Fibroblast of lung (primary cell): ENCODE data around the gene SLC51B. TPM values are rescaled to one million over a fixed set of nuclear protein-coding genes. Genes with fewer than 3 reads are reported as not detected.

Experiments used
- DNase-seq, 2 donors: peaks; one replicate each; pipeline versions ENCODE4 v3.0.0 to v3.0.0-alpha.2; 2010; ENCODE audit warnings: low read depth in 2 of 2
- H2AFZ ChIP-seq: 2 replicates; pipeline ENCODE4 v1.5.1; 2012; ENCODE audit warnings: low read length, control low read depth, inconsistent platforms
- H3K27ac ChIP-seq: 2 replicates; pipeline ENCODE4 v1.5.1; 2011; ENCODE audit warnings: low read length, control low read depth; ENCODE audit not compliant: insufficient read depth
- H3K27me3 ChIP-seq: 2 replicates; pipeline ENCODE4 v1.5.1; 2011; ENCODE audit warnings: mild to moderate bottlenecking, low read length; ENCODE audit not compliant: control insufficient read depth, insufficient read depth
- H3K36me3 ChIP-seq: 2 replicates; pipeline ENCODE4 v1.5.1; 2011; ENCODE audit warnings: low read length; ENCODE audit not compliant: control insufficient read depth, insufficient read depth
- H3K4me1 ChIP-seq: 2 replicates; pipeline ENCODE4 v1.5.1; 2011; ENCODE audit warnings: low read length; ENCODE audit not compliant: control insufficient read depth, insufficient read depth; ENCODE audit errors: extremely low read depth
- H3K4me2 ChIP-seq: 2 replicates; pipeline ENCODE4 v1.5.1; 2011; ENCODE audit warnings: low read length, control low read depth; ENCODE audit not compliant: insufficient read depth; ENCODE audit errors: extremely low read depth
- H3K4me3 ChIP-seq, 4 experiments: fragments of 200-600 bp in 1 of 4; sonication (generic) in 1 of 4; replicated peaks in 1 of 4; 2 replicates each; pipeline ENCODE4 v1.5.1; 2011 to 2016; ENCODE audit warnings: low read length in 4 of 4, low read depth in 3 of 4, mild to moderate bottlenecking in 3 of 4, control low read depth in 2 of 4, inconsistent platforms in 1 of 4, mixed read lengths in 1 of 4; ENCODE audit not compliant: insufficient read depth in 1 of 4; ENCODE audit errors: control extremely low read depth in 1 of 4
- H3K79me2 ChIP-seq: 2 replicates; pipeline ENCODE4 v1.5.1; 2012; ENCODE audit warnings: mild to moderate bottlenecking, low read length, inconsistent platforms; ENCODE audit not compliant: control insufficient read depth, insufficient read depth
- H3K9ac ChIP-seq: 2 replicates; pipeline ENCODE4 v1.5.1; 2011; ENCODE audit warnings: mild to moderate bottlenecking, low read length, control low read depth; ENCODE audit not compliant: insufficient read depth
- H3K9me3 ChIP-seq: 2 replicates; pipeline ENCODE4 v1.5.1; 2012; ENCODE audit warnings: low read depth, low read length; ENCODE audit not compliant: control insufficient read depth, insufficient read depth
- H4K20me1 ChIP-seq: 2 replicates; pipeline ENCODE4 v1.5.1; 2011; ENCODE audit warnings: low read length; ENCODE audit not compliant: control insufficient read depth, insufficient read depth; ENCODE audit errors: extremely low read depth
- EZH2 ChIP-seq: IDR thresholded peaks from 2 replicates; pipeline ENCODE4 v1.5.1; 2012; ENCODE audit warnings: low read length, control low read depth, mild to moderate bottlenecking; ENCODE audit errors: missing control alignments
- polyA plus RNA-seq, 2 donors: library from polyadenylated mRNA; depleted of rRNA in 1 of 2; stranded (reverse) in 1 of 2; unstranded in 1 of 2; fragments of >200 nt; gene quantifications; 2 replicates each; pipeline ENCODE4 v1.2.1, GENCODE V29; 2011 to 2012; ENCODE audit warnings: missing spikeins in 1 of 2
- total RNA-seq: library from RNA; depleted of rRNA; stranded (reverse); fragments of >200 nt; gene quantifications from 2 replicates; pipeline ENCODE4 v1.2.1, GENCODE V29; 2014
- TF ChIP-seq, protein P1 (sequence below), 2 donors: IDR thresholded peaks in 1 of 2; conservative IDR thresholded peaks in 1 of 2; 1 replicate in 1 of 2; 2 replicates in 1 of 2; pipeline ENCODE4 v1.5.1; 2011 to 2012; ENCODE audit warnings: low read length in 2 of 2, control low read depth in 1 of 2, inconsistent platforms in 1 of 2, low read depth in 1 of 2, mild to moderate bottlenecking in 1 of 2

The SLC51B gene
- total and polyA plus RNA-seq, 2 donors (not counting 1 experiment from before 2014, with no cell fraction given) = 0.66 to 0.98 TPM

DNA sequence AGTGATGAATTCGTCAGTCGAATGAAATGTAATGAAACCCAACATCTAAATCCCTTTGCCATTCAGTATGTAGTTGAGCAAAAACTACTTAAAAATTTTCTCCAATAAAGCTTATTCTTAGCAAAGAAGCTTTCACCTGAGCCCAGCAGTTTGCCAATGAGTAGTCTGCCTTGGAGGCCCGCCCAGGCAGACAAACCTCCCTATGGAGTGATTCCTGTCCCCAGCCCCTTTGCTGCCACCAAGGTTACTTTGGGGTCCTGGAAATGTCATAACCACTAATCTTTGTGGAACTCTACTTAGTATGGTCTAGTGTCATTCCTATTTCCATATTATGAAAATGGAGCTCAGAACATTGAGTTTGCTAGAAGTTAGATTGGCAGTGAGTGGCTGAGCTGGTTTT is 57.7 kb downstream of the SLC51B start:
- Histone ChIP-seq H3K9me3 (no peaks in the 10 kb centered on the region), H3K9ac (no peak overlapping the region), H3K36me3 (peaks cover 6% of the 10 kb centered on the region), H3K4me1 (no peaks in the 10 kb centered on the region), H2AFZ (no peak overlapping the region), H3K27me3 (no peaks in the 10 kb centered on the region), H3K79me2 (no peaks in the 10 kb centered on the region), H3K4me2 (no peak overlapping the region), H4K20me1 (no peaks in the 10 kb centered on the region), H3K4me3 (no peak overlapping the region), H3K27ac (no peak overlapping the region)
- DNase-seq = no peak
- TF ChIP-seq, protein P1, sequence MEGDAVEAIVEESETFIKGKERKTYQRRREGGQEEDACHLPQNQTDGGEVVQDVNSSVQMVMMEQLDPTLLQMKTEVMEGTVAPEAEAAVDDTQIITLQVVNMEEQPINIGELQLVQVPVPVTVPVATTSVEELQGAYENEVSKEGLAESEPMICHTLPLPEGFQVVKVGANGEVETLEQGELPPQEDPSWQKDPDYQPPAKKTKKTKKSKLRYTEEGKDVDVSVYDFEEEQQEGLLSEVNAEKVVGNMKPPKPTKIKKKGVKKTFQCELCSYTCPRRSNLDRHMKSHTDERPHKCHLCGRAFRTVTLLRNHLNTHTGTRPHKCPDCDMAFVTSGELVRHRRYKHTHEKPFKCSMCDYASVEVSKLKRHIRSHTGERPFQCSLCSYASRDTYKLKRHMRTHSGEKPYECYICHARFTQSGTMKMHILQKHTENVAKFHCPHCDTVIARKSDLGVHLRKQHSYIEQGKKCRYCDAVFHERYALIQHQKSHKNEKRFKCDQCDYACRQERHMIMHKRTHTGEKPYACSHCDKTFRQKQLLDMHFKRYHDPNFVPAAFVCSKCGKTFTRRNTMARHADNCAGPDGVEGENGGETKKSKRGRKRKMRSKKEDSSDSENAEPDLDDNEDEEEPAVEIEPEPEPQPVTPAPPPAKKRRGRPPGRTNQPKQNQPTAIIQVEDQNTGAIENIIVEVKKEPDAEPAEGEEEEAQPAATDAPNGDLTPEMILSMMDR (conservative IDR thresholded peaks at IDR 0.05 in 1 of 2, IDR thresholded peaks at IDR 0.05 in 1 of 2; ENCODE audit: low read depth in 1 of 2, low read length in 2 of 2) = no peak
- no peak for TF ChIP-seq EZH2

Other genes starting within 250 kb of the SLC51B start
- 3.1 and 9.4 TPM in 2 replicates for gene PIF1, start 219.7 kb upstream of the SLC51B start, total RNA-seq
- 5.1 and 5.2 TPM in 2 replicates for gene PIF1, start 219.7 kb upstream of the SLC51B start, polyA plus RNA-seq
- gene PLEKHO2, start 203.5 kb upstream of the SLC51B start, total RNA-seq = 70.1 and 163 TPM in 2 replicates
- gene PLEKHO2, start 203.5 kb upstream of the SLC51B start, polyA plus RNA-seq = 39.2 and 78.6 TPM in 2 replicates
- gene ANKDD1A, start 133.5 kb upstream of the SLC51B start, total RNA-seq = 6.7 and 13.2 TPM in 2 replicates
- 3.2 and 8.2 TPM in 2 replicates for gene ANKDD1A, start 133.5 kb upstream of the SLC51B start, polyA plus RNA-seq
- gene SPG21, start 55.5 kb upstream of the SLC51B start, total RNA-seq = 68.4 and 90.4 TPM in 2 replicates
- 89.9 and 95.3 TPM in 2 replicates for gene SPG21, start 55.5 kb upstream of the SLC51B start, polyA plus RNA-seq
- gene MTFMT, start 15.7 kb upstream of the SLC51B start, total RNA-seq = 17.0 and 17.5 TPM in 2 replicates
- 12.6 and 16.6 TPM in 2 replicates for gene MTFMT, start 15.7 kb upstream of the SLC51B start, polyA plus RNA-seq
- gene RASL12, start 22.6 kb downstream of the SLC51B start, total RNA-seq = 49.3 and 50.5 TPM in 2 replicates
- 9.1 and 16.9 TPM in 2 replicates for gene RASL12, start 22.6 kb downstream of the SLC51B start, polyA plus RNA-seq
- not detected in 2 replicates for gene KBTBD13, start 31.4 kb downstream of the SLC51B start, total RNA-seq
- gene KBTBD13, start 31.4 kb downstream of the SLC51B start, polyA plus RNA-seq = 0.02 TPM in 1 of 2 replicates, not detected in the other
- gene UBAP1L, start 69.8 kb downstream of the SLC51B start, total RNA-seq = 0.99 and 1.0 TPM in 2 replicates
- gene UBAP1L, start 69.8 kb downstream of the SLC51B start, polyA plus RNA-seq = 0.18 and 0.33 TPM in 2 replicates
- gene PDCD7, start 88.4 kb downstream of the SLC51B start, total RNA-seq = 17.0 and 18.5 TPM in 2 replicates
- gene PDCD7, start 88.4 kb downstream of the SLC51B start, polyA plus RNA-seq = 21.7 and 23.0 TPM in 2 replicates
- 36.2 and 42.1 TPM in 2 replicates for gene CLPX, start 140.0 kb downstream of the SLC51B start, total RNA-seq
- 50.4 and 53.4 TPM in 2 replicates for gene CLPX, start 140.0 kb downstream of the SLC51B start, polyA plus RNA-seq
- 0.17 and 0.26 TPM in 2 replicates for gene CILP, start 166.1 kb downstream of the SLC51B start, total RNA-seq
- 0.06 and 0.17 TPM in 2 replicates for gene CILP, start 166.1 kb downstream of the SLC51B start, polyA plus RNA-seq
- gene PARP16, start 241.5 kb downstream of the SLC51B start, total RNA-seq = 2.6 and 3.6 TPM in 2 replicates
- gene PARP16, start 241.5 kb downstream of the SLC51B start, polyA plus RNA-seq = 2.9 and 4.9 TPM in 2 replicates